Measurements from ENCODE around the gene ACHE. TPM values are rescaled to one million over a fixed set of nuclear protein-coding genes. Genes with fewer than 3 reads are reported as not detected.

ACHE gene
- total and polyA plus RNA-seq, 2 of the 13 experiments (the other 11 are each of a cell fraction or from before 2014, with no cell fraction given), result 0.18 to 0.40 TPM

DNA sequence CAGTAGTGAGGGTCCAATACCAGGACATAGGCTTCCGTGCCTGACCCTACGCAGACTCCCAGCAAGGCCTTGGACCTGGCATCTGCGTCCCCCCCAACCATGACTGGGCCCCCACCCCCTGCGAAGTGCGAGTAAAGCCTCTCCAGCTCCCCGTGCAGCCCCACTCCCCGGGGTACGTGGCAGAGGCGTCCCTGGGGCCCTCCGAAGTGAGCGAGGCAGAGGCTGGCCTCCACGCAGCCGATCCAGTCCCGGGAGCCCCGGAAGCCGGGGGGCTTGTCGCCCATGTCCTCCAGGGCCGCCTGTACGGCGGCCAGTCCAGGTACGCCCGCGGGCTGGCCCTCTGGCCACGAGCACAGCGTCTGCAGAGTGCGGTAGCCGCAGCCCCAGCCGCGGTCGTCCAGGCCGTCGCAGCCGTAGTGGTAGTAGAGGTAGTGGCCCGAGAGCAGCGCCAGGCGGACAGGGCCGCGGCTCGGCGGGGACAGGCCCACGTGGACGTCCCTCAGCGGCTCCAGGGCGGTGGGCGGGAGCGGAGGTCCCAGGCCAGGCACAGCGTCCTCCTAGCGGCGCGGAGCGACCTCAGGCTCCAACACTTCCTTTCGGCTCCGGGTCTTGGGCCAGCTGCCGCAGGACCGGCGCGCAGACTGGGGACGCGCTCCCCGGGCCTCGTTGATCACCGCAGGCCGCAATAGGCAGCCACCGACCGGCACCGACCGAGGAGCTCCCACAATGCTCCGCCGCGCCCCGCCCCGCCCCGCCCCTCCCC, 6.5 kb downstream of the ACHE start, which contains the start of gene UFSP1 (continued):
- peak; percentile 94 for TF ChIP-seq ZNF724P (CRISPR knock-in tag; IDR thresholded peaks at IDR 0.05; ENCODE audit: borderline replicate concordance)
- peak; percentile 41; the same call in 1 of the 2 replicates for TF ChIP-seq ZNF430 (CRISPR knock-in tag; IDR thresholded peaks at IDR 0.05)
- TF ChIP-seq SIN3A (IDR thresholded peaks at IDR 0.05; ENCODE audit: borderline replicate concordance, low read depth, low read length), result peak; percentile 90; the same call in 1 of the 2 replicates
- TF ChIP-seq, protein P1, sequence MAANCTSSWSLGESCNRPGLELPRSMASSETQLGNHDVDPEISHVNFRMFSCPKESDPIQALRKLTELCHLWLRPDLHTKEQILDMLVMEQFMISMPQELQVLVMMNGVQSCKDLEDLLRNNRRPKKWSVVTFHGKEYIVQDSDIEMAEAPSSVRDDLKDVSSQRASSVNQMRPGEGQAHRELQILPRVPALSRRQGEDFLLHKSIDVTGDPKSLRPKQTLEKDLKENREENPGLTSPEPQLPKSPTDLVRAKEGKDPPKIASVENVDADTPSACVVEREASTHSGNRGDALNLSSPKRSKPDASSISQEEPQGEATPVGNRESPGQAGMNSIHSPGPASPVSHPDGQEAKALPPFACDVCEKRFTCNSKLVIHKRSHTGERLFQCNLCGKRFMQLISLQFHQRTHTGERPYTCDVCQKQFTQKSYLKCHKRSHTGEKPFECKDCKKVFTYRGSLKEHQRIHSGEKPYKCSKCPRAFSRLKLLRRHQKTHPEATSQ (CRISPR knock-in tag; IDR thresholded peaks at IDR 0.05; ENCODE audit: borderline replicate concordance), result no peak; the same call in 1 of the 2 replicates
- TF ChIP-seq ZNF264 (CRISPR knock-in tag; IDR thresholded peaks at IDR 0.05), result peak; percentile 61
- peak; percentile 96; the same call in 1 of the 2 replicates for TF ChIP-seq ZNF333 (CRISPR knock-in tag; IDR thresholded peaks at IDR 0.05; ENCODE audit: borderline replicate concordance)
- 0 out of 2 replicates have a peak, but pooled peaks have one; percentile 80 for TF ChIP-seq ZNF260 (CRISPR knock-in tag; IDR thresholded peaks at IDR 0.05; ENCODE audit: borderline replicate concordance, low read depth)
- TF ChIP-seq, protein P2, sequence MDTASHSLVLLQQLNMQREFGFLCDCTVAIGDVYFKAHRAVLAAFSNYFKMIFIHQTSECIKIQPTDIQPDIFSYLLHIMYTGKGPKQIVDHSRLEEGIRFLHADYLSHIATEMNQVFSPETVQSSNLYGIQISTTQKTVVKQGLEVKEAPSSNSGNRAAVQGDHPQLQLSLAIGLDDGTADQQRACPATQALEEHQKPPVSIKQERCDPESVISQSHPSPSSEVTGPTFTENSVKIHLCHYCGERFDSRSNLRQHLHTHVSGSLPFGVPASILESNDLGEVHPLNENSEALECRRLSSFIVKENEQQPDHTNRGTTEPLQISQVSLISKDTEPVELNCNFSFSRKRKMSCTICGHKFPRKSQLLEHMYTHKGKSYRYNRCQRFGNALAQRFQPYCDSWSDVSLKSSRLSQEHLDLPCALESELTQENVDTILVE (CRISPR knock-in tag; IDR thresholded peaks at IDR 0.05), result 0 out of 2 replicates have a peak, but pooled peaks have one; percentile 38
- TF ChIP-seq ZNF788 (CRISPR knock-in tag; IDR thresholded peaks at IDR 0.05; ENCODE audit: borderline replicate concordance), result peak; percentile 90
- TF ChIP-seq ZNF232 (CRISPR knock-in tag; IDR thresholded peaks at IDR 0.05; ENCODE audit: borderline replicate concordance), result peak; percentile 85
- peak; percentile 85; the same call in 1 of the 2 replicates for TF ChIP-seq ZNF558 (CRISPR knock-in tag; IDR thresholded peaks at IDR 0.05; ENCODE audit: borderline replicate concordance)
- no peak for TF ChIP-seq CENPX (CRISPR knock-in tag; IDR thresholded peaks at IDR 0.05)
- TF ChIP-seq, protein P3, sequence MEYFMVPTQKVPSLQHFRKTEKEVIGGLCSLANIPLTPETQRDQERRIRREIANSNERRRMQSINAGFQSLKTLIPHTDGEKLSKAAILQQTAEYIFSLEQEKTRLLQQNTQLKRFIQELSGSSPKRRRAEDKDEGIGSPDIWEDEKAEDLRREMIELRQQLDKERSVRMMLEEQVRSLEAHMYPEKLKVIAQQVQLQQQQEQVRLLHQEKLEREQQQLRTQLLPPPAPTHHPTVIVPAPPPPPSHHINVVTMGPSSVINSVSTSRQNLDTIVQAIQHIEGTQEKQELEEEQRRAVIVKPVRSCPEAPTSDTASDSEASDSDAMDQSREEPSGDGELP (IDR thresholded peaks at IDR 0.05; ENCODE audit: borderline replicate concordance, low read depth), result no peak
- no peak for TF ChIP-seq MIER3 (CRISPR knock-in tag; IDR thresholded peaks at IDR 0.05; ENCODE audit: borderline replicate concordance)
- TF ChIP-seq, protein P4, sequence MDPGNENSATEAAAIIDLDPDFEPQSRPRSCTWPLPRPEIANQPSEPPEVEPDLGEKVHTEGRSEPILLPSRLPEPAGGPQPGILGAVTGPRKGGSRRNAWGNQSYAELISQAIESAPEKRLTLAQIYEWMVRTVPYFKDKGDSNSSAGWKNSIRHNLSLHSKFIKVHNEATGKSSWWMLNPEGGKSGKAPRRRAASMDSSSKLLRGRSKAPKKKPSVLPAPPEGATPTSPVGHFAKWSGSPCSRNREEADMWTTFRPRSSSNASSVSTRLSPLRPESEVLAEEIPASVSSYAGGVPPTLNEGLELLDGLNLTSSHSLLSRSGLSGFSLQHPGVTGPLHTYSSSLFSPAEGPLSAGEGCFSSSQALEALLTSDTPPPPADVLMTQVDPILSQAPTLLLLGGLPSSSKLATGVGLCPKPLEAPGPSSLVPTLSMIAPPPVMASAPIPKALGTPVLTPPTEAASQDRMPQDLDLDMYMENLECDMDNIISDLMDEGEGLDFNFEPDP (CRISPR knock-in tag; conservative IDR thresholded peaks at IDR 0.05), result no peak
- 0 out of 2 replicates have a peak, but pooled peaks have one; percentile 48 for TF ChIP-seq ZNF550 (CRISPR knock-in tag; IDR thresholded peaks at IDR 0.05; ENCODE audit: borderline replicate concordance)
- peak; percentile 39; the same call in 1 of the 2 replicates for TF ChIP-seq BCL6 (CRISPR knock-in tag; IDR thresholded peaks at IDR 0.05)
- peak; percentile 23; the same call in 1 of the 2 replicates for TF ChIP-seq RARA (CRISPR knock-in tag; IDR thresholded peaks at IDR 0.05)
- TF ChIP-seq FOSL1 (CRISPR knock-in tag; IDR thresholded peaks at IDR 0.05; ENCODE audit: borderline replicate concordance), result peak; percentile 22; the same call in 1 of the 2 replicates
- TF ChIP-seq NR1H2 (CRISPR knock-in tag; IDR thresholded peaks at IDR 0.05; ENCODE audit: borderline replicate concordance, low read depth), result peak; percentile 79

Measured in HepG2 (cell line).